ENCODE results near the gene GSTO2.

- TF ChIP-seq CTCF (IDR thresholded peaks at IDR 0.05 in 8 of 11, conservative IDR thresholded peaks at IDR 0.05 in 3 of 11) (no peak), POLR2A (IDR thresholded peaks at IDR 0.05) (no peak), POLR2AphosphoS5 (IDR thresholded peaks at IDR 0.05) (no peak)
Measured at GRCh38 chr10:104286939-104287338, 18.0 kb downstream of the GSTO2 start.
